GM19025 (cell line): ENCODE data around the gene IGFL4.
"Not testable (repeated sequence)": the region's sequence is repeated elsewhere in the genome, so short reads cannot be mapped to it uniquely, and the experiment has no call there.

Source experiments
- ATAC-seq: cut with Tn5 transposase; IDR thresholded peaks from one replicate; pipeline ENCODE4 v1.9.1; 2021; ENCODE audit warnings: mild to moderate bottlenecking, low read depth, moderate library complexity; ENCODE audit not compliant: unreplicated experiment

IGFL4 gene

GRCh38 chr19:46040952-46041500 lies at the start of gene IGFL4:
Gene IGFL4, minus strand, starts transcription at chr19:46041002. Its CDS starts 40 bp downstream, at chr19:46040962.
- ATAC-seq, result no peak

GRCh38 chr19:46090444-46090843 lies 49.6 kb upstream of the IGFL4 start:
- no peak for ATAC-seq

GRCh38 chr19:46089432-46089831 lies 48.6 kb upstream of the IGFL4 start:
- ATAC-seq, result no peak

- no peak for ATAC-seq
Observed at GRCh38 chr19:46088101-46088500, 47.3 kb upstream of the IGFL4 start.

GRCh38 chr19:46085888-46086287 lies 45.1 kb upstream of the IGFL4 start:
- ATAC-seq, result no peak

GRCh38 chr19:46082728-46083050 lies 41.9 kb upstream of the IGFL4 start:
- no peak for ATAC-seq

- no peak for ATAC-seq
Observed at GRCh38 chr19:46081928-46082727, 41.3 kb upstream of the IGFL4 start.

- no peak for ATAC-seq
Observed at GRCh38 chr19:46080561-46080960, 39.8 kb upstream of the IGFL4 start.

- no peak for ATAC-seq
Observed at GRCh38 chr19:46079576-46079975, 38.8 kb upstream of the IGFL4 start.

GRCh38 chr19:46078573-46079332 lies 38.0 kb upstream of the IGFL4 start:
- not testable (repeated sequence) for ATAC-seq

GRCh38 chr19:46077815-46078167 lies 37.0 kb upstream of the IGFL4 start:
- no peak for ATAC-seq

- no peak for ATAC-seq
Observed at GRCh38 chr19:46076951-46077814, 36.4 kb upstream of the IGFL4 start.

GRCh38 chr19:46076031-46076880 lies 35.5 kb upstream of the IGFL4 start:
- no peak for ATAC-seq

- ATAC-seq, result no peak
Observed at GRCh38 chr19:46073268-46073922, 32.6 kb upstream of the IGFL4 start.

- no peak for ATAC-seq
Observed at GRCh38 chr19:46069806-46070341, 29.1 kb upstream of the IGFL4 start.

GRCh38 chr19:46068345-46069258 lies 27.8 kb upstream of the IGFL4 start:
- ATAC-seq, result no peak

- ATAC-seq, result no peak
Observed at GRCh38 chr19:46067691-46068090, 26.9 kb upstream of the IGFL4 start.

- ATAC-seq, result no peak
Observed at GRCh38 chr19:46066471-46066870, 25.7 kb upstream of the IGFL4 start.
